Epithelial cell of proximal tubule (primary cell): ENCODE data around the gene UBXN1. TPM values are rescaled to one million over a fixed set of nuclear protein-coding genes. Genes with fewer than 3 reads are reported as not detected.

Source experiments
- DNase-seq: peaks from one replicate; pipeline ENCODE4 v3.0.0-alpha.2; 2011; ENCODE audit warnings: low read depth
- H3K4me3 ChIP-seq: 2 replicates; pipeline ENCODE4 v1.5.1; 2011; ENCODE audit warnings: low read depth, mild to moderate bottlenecking, low read length
- total RNA-seq: library from RNA; depleted of rRNA; stranded (reverse); fragments of >200 nt; gene quantifications from 2 replicates; pipeline ENCODE4 v1.2.3, GENCODE V29; 2015
- TF ChIP-seq, protein P1 (sequence below): conservative IDR thresholded peaks from 2 replicates; pipeline ENCODE4 v1.5.1; 2012; ENCODE audit warnings: low read depth, mild to moderate bottlenecking, low read length

UBXN1 gene
- total RNA-seq, 1 donor from 2014 or later = 235 TPM

DNA sequence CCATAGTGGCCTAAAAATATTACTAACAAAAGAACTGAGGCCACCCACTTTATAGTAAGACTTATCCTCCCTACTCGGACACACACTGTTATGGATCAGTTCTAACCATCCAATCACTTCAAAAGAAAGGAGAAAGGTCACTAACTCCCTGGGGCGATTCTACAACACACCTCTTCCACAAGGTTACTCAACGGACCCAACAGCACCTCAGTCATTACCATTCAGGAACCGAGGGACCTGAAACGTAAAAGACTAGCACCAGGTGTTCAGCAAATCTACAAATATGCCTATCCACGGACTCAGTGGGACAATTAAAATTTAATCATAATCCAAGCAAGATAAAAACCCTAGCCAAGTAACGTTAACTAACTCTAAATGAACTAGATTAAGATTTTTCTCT is 46.8 kb upstream of the UBXN1 start:
- TF ChIP-seq, protein P1, sequence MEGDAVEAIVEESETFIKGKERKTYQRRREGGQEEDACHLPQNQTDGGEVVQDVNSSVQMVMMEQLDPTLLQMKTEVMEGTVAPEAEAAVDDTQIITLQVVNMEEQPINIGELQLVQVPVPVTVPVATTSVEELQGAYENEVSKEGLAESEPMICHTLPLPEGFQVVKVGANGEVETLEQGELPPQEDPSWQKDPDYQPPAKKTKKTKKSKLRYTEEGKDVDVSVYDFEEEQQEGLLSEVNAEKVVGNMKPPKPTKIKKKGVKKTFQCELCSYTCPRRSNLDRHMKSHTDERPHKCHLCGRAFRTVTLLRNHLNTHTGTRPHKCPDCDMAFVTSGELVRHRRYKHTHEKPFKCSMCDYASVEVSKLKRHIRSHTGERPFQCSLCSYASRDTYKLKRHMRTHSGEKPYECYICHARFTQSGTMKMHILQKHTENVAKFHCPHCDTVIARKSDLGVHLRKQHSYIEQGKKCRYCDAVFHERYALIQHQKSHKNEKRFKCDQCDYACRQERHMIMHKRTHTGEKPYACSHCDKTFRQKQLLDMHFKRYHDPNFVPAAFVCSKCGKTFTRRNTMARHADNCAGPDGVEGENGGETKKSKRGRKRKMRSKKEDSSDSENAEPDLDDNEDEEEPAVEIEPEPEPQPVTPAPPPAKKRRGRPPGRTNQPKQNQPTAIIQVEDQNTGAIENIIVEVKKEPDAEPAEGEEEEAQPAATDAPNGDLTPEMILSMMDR = no peak
- peak overlapping the region; percentile 90 for H3K4me3 ChIP-seq
- no peak for DNase-seq

DNA sequence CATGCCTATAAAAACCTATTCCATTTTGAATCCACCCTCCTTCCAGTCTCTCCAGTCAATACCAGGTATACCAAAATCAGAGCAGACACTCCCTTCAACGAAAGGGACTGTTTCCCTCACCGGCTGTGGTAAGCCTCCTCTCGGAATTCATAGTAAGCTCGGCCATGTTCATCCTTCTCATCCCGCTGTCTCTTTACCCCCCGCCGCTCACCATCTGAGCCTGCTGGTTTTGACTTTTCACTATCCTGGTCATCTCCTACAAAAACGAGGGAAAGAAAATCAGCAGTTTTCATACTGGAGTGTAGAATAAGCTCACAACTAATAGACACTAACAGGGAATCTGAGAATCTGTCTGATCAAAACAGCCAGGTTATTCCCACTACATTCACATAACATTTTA is 45.3 kb upstream of the UBXN1 start:
- no peak for DNase-seq

DNA sequence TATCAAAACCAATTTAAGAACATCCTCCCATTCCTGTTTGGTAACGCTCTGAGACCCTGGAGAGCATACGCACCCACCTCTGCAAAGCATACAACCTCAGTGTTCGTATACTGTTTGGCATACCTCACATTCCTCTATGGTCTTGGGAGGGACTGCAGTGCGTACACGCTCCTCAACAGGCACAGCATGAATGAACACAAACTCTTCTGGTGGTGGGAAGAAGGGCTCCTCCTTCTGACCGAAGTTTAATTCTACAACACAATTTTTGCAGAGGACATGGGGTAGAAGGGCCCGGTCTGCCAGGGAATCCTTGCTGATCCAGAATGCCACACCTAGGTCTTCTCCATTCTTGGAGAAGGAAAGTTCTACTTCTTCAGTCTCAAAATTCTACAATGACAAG is 43.1 kb upstream of the UBXN1 start:
- no peak overlapping the region for H3K4me3 ChIP-seq
- DNase-seq = no peak
- TF ChIP-seq, protein P1 = no peak

More for the DNA sequence above, 45.3 kb upstream of the UBXN1 start:
- peak overlapping the region; percentile 90 for H3K4me3 ChIP-seq
- TF ChIP-seq, protein P1 = no peak

DNA sequence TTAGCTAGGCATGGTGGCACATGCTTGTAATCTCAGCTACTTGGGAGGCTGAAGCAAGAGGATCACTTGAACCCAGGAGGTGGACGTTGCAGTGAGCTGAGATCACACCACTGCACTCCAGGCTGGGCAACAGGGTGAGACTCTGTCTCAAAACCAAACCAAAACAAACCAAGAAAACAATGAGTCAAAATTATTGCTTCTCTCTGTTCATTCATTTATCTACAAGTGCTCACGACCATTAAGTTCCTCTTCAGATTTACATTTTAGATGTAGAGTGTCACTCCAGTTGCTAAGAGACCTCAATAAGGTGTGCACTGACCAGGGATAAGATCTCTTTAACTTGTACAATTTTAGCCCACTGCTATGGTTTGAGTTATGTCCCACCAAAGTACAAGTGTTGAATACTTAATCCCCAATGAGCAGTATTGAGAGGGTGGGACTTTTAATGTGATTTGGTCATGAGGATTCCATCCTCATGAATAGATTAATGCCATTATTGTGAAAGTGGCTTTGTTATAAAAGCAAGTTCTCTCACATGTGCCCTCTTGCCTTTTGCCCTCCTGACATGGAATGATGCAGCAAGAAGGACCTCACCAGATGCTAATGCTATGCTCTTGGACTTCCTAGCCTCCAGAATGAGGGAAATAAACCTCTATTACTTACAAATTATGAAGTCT is 40.6 kb upstream of the UBXN1 start:
- no peak overlapping the region for H3K4me3 ChIP-seq
- TF ChIP-seq, protein P1 = no peak
- no peak for DNase-seq

DNA sequence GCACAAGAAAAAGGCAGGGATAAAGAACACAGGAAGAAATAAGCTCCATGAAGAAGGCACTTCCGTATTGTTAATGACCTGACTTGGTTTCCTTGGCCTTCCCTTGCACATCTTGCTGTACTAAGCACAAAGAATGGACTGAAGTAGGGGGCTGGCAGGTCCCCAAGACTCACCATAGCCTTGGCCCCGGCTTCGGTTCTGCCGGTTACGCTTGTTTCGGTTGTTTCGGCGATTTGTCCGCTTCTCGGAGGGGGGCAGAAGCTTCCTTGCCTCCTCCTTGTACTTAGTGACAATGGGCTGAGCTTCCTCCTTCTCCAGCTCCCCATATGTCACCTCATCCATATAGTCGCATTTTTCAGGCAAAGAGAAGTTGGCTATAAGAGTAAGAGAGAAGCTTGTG is 37.9 kb upstream of the UBXN1 start:
- DNase-seq = no peak
- H3K4me3 ChIP-seq = no peak overlapping the region
- TF ChIP-seq, protein P1 = no peak

DNA sequence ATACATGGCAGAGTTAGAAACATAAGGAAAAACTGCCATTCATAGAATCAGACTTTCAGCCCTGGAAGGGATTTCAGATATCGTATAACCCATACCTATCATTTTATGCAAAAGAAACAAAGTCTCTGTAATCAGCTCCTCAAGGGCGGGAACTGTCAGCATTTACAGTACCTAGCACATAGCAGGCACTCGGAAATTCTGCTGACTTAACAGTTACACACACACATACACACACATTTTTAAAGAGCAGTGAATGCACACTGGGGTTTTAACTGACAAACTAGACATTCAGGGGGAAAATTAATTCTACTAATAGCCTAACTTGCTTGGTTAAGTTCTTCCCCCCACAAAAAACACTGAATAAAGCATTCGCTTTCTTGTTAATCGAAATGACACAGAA is 37.3 kb upstream of the UBXN1 start:
- TF ChIP-seq, protein P1 = no peak
- H3K4me3 ChIP-seq = no peak overlapping the region
- DNase-seq = no peak
